ENCODE results near the gene GDPD4. TPM values are rescaled to one million over a fixed set of nuclear protein-coding genes. Genes with fewer than 3 reads are reported as not detected.

Gene GDPD4
- total RNA-seq, 1 donor from 2014 or later: not detected

DNA sequence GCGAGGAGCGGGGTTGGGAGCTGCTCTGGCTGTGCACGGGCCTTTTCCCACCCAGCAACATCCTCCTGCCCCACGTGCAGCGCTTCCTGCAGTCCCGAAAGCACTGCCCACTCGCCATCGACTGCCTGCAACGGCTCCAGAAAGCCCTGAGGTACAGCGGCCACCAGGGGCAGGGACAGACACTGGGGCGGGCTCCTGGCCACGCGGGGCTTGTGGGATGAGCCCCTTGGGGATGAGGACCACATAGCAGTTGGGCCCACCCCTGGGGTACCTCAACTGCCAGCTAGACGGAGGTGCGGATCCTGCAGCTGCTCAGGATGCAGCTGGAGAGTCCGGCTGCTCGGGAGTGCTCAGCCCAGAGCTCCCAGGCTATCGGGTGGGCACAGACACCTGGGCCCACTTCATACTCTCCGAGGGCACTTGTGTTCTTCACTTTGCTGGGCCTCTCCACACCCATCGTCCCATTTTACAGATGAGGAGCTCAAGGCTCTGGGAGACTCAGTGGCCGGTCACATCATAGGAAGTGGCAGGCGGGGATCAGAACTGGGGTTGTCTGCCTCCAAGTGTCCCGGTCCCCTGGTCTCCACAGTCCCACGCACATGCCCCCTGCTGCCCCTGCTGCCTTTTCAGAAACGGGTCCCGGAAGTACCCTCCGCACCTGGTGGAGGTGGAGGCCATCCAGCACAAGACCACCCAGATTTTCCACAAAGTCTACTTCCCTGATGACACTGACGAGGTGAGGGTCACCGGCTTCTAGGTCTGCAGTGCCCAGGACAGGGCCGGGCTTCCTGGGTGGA is 95.8 kb downstream of the GDPD4 start:
- Mint-ChIP-seq H3K9me3 (no peaks in the 10 kb centered on the region), H3K36me3 (ENCODE audit: low read depth) (no peaks in the 10 kb centered on the region), H3K4me3 (no peak overlapping the region), H3K4me1 (ENCODE audit: low read depth) (no peaks in the 10 kb centered on the region), H3K27ac (no peak overlapping the region), H3K27me3 (ENCODE audit: insufficient read depth) (no peaks in the 10 kb centered on the region)
- DNase-seq (ENCODE audit: low spot score): no peak
- intact Hi-C loops (cut with micrococcal nuclease): no loop called here

DNA sequence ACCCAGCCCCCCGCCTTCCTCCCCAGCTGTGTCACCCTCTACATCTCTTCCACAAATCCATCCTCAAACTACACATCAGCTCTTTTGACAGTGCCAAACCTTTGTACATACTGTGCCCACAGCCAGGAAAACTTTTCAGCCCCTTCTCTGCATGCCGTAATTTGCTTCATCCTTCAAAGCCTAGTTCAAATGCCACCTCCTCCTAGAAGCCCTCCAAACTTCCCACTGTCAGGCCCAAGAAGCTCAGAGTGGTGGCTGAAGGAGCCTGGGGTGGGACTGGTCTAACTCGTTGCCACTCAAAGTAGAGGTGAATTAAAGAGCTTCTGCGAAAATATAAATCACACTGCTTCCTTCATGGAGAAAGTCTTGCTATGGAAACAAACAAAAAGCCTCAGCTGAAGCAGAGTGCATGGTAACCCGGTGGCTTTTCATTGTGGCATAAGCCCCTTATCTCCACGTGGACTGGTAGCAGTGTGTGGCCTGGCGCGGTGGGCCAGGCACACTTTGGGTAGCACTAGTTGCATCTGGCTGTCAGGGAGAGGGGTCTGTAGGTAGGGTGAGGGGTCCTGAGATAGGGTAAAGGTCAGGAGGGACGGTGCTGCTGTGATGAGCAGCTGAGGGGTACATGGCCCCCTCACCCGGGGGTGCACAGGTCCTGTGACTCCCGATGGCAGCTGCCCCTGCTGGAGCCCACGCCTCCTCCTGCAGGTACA is 96.6 kb downstream of the GDPD4 start:
- Mint-ChIP-seq H3K27me3 (ENCODE audit: insufficient read depth) (no peaks in the 10 kb centered on the region), H3K4me3 (no peak overlapping the region), H3K9me3 (no peaks in the 10 kb centered on the region)

DNA sequence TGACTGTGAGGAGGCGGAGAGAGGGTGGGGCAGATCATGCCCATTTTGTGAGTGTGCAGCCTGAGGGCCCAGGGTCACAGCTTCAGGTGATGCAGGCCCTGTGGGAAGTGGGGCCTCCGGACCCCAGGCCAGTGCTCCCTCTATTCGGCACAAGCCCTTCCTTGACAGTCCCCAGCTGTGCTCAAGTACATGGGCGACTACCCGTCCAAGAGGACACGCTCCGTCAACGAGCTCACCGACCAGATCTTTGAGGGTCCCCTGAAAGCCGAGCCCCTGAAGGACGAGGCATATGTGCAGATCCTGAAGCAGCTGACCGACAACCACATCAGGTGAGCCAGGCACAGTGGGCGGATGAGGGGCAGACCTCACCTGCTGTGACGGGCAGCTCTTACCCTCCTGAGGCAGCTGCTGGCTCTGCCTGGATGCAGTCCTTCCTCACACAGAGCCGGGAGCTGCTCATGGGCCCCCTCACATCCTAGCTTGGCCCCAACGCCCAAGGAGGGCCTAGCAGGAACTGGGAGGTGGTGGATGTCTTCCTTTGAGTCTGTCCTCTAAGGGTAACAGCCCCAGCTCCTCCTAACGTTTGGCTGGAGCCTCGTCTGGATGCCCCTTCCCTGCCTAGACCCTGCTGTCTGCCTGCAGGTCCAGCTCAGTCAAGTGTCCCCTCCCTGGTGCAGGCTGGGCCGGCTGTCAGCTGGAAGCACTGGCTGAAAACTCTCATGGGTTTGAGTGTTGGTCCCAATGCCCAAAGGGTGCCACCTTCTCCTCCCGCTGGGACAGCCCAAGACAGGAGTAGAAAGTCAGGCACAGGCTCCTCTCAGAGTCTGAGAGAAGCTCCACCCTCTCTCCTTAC is 97.4 kb downstream of the GDPD4 start:
- Mint-ChIP-seq H3K4me3 (no peak overlapping the region), H3K27me3 (ENCODE audit: insufficient read depth) (no peaks in the 10 kb centered on the region), H3K4me1 (ENCODE audit: low read depth) (no peaks in the 10 kb centered on the region), H3K27ac (no peak overlapping the region), H3K36me3 (ENCODE audit: low read depth) (no peaks in the 10 kb centered on the region), H3K9me3 (no peaks in the 10 kb centered on the region)
- DNase-seq (ENCODE audit: low spot score): no peak
- intact Hi-C loops (cut with micrococcal nuclease): no loop called here

More for the DNA sequence above, 96.6 kb downstream of the GDPD4 start:
- no peak for DNase-seq (ENCODE audit: low spot score)
- no peak overlapping the region for H3K27ac Mint-ChIP-seq
- no peaks in the 10 kb centered on the region for H3K36me3 Mint-ChIP-seq (ENCODE audit: low read depth)
- intact Hi-C loops (cut with micrococcal nuclease): no loop called here
- no peaks in the 10 kb centered on the region for H3K4me1 Mint-ChIP-seq (ENCODE audit: low read depth)

DNA sequence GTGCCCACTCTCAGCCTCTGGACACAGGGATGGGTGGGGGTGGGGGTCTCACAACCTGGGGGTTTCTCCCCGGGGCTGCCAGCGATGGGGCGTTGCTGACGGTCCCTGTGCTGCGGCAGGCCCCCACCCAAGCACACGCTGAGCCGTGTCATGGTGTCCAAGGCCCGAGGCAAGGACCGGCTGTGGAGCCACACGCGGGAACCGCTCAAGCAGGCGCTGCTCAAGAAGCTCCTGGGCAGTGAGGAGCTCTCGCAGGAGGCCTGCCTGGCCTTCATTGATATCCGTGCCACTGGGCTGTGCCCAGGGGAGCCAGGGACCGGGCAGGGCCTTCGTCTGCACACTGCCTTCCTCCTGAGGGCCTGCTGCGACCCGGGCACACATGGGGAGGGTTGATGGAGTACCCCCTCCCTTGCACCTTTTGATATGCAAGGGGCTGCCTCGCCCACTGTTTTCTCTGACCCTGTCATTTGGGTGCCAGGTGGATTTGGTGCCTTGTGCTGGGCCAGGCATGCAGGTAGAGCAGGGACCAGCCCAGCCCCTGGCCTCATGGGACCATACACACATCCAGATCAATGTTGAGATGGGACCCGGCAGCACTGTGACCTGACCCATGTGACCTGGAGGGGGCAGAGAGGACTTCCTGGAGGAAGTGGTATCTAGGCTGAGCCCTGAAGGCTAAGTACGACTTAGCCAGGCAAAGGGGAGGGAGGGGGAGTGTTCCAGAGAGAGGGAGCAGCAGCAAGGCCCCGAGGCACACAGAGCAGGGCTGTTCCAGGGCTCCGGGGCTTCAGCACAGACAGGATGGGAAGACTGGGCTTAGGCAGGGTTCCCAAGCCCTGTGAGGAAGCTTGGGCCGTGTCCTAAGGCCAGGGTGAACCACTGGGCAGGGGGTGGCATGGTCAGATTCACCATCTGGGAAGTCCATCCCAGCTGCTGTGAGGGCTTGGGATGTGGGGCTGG is 98.3 kb downstream of the GDPD4 start:
- no peak for DNase-seq (ENCODE audit: low spot score)
- no peaks in the 10 kb centered on the region for H3K9me3 Mint-ChIP-seq
- H3K4me3 Mint-ChIP-seq: no peak overlapping the region
- H3K27ac Mint-ChIP-seq: no peak overlapping the region
- no peaks in the 10 kb centered on the region for H3K27me3 Mint-ChIP-seq (ENCODE audit: insufficient read depth)
- H3K36me3 Mint-ChIP-seq (ENCODE audit: low read depth): no peaks in the 10 kb centered on the region
- intact Hi-C loops (cut with micrococcal nuclease): no loop called here
- H3K4me1 Mint-ChIP-seq (ENCODE audit: low read depth): no peaks in the 10 kb centered on the region

DNA sequence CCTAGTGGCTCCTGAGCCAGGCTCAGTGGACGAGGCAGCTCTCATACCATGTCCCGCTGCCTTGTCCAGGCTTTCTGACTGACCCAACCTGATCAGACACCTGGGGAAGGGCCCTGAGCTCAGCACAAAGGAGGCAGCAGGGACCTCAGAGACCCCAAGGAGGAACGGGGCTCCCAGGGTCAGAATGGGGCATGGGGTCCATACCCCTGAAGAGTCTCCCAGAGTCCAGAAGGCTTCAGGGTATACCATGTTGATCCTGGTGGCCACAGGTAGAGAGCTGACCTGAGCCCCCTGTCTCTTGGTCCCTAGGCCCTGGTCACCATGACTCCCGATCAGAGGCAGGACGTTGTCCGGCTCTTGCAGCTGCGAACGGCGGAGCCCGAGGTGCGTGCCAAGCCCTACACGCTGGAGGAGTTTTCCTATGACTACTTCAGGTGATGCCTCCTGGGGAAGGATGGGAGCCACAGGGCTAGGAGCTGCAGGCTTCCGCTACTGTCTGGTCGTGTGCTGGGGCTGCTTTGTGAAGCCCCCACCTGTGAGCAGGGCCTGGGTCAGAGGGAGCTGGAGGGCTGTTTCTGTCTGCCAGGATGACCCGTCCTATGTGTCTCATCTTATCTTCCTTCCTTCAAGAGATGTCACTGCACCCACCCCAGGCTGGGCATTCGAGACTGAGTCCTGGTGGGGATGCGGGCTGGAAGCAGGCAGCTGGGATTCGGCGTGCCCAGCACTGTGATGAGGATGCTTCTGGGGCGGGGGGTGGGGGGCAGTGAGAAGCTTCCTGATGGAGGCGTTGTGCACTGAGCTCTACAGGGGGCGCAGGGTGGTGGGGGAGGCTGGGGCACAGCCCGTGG is 99.3 kb downstream of the GDPD4 start:
- Mint-ChIP-seq H3K27me3 (ENCODE audit: insufficient read depth) (no peaks in the 10 kb centered on the region), H3K4me1 (ENCODE audit: low read depth) (no peaks in the 10 kb centered on the region), H3K27ac (no peak overlapping the region), H3K36me3 (ENCODE audit: low read depth) (no peaks in the 10 kb centered on the region), H3K4me3 (no peak overlapping the region), H3K9me3 (no peaks in the 10 kb centered on the region)
- DNase-seq (ENCODE audit: low spot score): no peak
- intact Hi-C loops (cut with micrococcal nuclease): no loop called here

DNA sequence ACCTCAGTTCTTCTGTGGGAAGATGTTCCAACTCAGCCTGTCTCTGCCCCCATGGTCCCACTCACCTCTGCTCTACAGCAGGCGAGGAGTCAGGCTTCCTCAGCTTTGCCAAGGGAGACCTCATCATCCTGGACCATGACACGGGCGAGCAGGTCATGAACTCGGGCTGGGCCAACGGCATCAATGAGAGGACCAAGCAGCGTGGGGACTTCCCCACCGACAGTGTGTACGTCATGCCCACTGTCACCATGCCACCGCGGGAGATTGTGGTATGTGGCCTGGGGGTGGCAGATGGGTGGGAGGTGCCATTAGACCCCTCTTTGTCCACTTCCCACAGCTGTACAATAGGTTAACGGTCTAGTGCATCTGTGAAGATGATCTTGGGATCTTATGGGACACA is 100.1 kb downstream of the GDPD4 start:
- H3K36me3 Mint-ChIP-seq (ENCODE audit: low read depth): no peaks in the 10 kb centered on the region
- intact Hi-C loops (cut with micrococcal nuclease): no loop called here
- no peak overlapping the region for H3K4me3 Mint-ChIP-seq
- H3K27me3 Mint-ChIP-seq (ENCODE audit: insufficient read depth): no peaks in the 10 kb centered on the region
- H3K9me3 Mint-ChIP-seq: no peaks in the 10 kb centered on the region
- no peaks in the 10 kb centered on the region for H3K4me1 Mint-ChIP-seq (ENCODE audit: low read depth)
- DNase-seq (ENCODE audit: low spot score): no peak
- H3K27ac Mint-ChIP-seq: no peak overlapping the region

DNA sequence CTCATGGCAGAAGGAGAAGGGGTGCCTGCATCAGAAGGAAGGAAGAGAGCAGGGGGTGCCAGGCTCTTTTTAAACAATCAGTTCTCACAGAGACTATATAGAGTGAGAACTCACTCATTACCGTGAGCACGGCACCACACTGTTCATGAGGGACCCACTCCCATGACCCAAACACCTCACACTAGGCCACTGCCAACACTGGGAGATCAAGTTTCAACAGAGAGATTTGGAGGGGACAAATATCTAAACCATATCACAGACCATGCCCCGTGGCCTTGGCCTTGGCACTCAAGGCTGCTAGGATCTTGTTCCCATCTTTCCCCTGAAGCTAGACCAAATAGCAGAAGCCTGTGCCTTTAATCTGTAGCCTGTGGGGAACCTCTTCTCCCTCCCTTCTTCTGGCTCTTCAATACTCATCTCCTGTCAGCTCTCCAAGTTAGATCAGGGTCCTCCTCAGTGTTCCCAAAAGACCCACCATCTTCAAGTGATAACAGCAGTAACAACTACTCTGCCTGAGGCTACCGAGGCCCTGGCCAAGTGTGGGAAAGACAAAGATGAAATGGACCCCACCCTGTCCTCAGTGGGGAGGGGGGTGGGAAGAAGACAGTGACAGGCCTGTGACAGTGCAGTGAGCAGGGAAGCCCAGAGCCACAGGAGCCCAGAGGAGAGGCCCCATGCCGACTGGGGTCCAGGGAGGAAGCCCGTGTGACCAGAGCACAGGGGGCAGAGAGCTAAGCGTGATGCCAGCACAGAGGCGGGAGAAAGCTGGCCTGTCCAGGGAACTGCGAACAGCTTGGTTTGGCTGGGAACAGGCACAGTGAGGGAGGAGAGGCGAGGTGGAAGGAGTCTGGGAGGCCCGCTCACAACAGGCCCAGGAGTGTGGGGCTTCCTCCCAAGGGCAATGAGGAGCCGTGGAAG is 100.9 kb downstream of the GDPD4 start:
- H3K9me3 Mint-ChIP-seq: no peaks in the 10 kb centered on the region
- no peak overlapping the region for H3K4me3 Mint-ChIP-seq
- H3K27ac Mint-ChIP-seq: no peak overlapping the region
- H3K27me3 Mint-ChIP-seq (ENCODE audit: insufficient read depth): no peaks in the 10 kb centered on the region
- no peak for DNase-seq (ENCODE audit: low spot score)
- intact Hi-C loops (cut with micrococcal nuclease): no loop called here
- H3K4me1 Mint-ChIP-seq (ENCODE audit: low read depth): no peaks in the 10 kb centered on the region
- H3K36me3 Mint-ChIP-seq (ENCODE audit: low read depth): no peaks in the 10 kb centered on the region

DNA sequence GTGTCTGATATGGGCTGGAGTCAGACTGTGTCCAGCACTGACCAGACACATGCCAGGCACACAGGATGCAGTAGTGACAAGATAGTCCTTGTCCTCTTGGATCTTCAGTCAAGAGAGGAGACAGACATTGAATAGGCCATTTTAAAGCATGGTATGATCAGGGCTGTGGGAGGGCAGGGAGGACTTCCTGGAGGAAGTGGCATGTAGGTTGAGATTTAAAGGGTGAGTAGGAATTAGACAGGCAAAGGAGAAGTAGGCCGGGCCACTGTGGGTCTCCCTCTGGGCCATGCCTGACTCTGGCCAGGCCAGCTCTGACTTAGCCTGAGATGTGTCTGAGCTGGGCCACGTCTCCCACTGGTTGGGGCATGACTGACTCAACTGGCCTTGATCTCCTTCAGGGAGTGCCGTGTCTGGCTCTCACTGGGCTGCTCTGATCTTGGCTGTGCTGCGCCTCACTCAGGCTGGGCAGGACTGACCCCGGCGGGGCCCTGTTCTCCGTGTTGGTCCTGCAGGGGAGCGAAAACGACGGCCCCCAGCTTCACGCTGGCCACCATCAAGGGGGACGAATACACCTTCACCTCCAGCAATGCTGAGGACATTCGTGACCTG is 102.2 kb downstream of the GDPD4 start:
- H3K4me1 Mint-ChIP-seq (ENCODE audit: low read depth): no peaks in the 10 kb centered on the region
- no peaks in the 10 kb centered on the region for H3K9me3 Mint-ChIP-seq
- H3K27ac Mint-ChIP-seq: no peak overlapping the region
- no peak for DNase-seq (ENCODE audit: low spot score)
- no peaks in the 10 kb centered on the region for H3K27me3 Mint-ChIP-seq (ENCODE audit: insufficient read depth)
- intact Hi-C loops (cut with micrococcal nuclease): no loop called here
- H3K36me3 Mint-ChIP-seq (ENCODE audit: low read depth): no peaks in the 10 kb centered on the region
- H3K4me3 Mint-ChIP-seq: no peak overlapping the region

DNA sequence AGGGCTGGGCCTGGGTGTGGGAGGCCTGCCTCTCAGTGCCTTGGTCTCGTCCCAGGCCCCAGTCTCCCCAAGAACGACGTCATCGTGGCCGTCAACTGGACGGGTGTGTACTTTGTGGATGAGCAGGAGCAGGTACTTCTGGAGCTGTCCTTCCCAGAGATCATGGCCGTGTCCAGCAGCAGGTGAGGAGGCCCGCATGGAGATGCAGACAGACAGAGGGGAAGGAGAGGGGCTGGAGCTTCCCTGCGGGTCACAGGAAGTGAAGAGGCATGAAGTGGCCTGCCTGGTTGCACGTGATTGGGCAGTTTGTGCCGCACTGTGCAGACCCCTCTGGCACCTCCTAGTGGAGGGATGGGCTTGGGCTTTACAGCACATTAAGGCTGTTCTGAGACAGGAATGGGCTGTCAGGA is 103.0 kb downstream of the GDPD4 start:
- no peaks in the 10 kb centered on the region for H3K9me3 Mint-ChIP-seq
- H3K4me1 Mint-ChIP-seq (ENCODE audit: low read depth): no peaks in the 10 kb centered on the region
- no peak for DNase-seq (ENCODE audit: low spot score)

DNA sequence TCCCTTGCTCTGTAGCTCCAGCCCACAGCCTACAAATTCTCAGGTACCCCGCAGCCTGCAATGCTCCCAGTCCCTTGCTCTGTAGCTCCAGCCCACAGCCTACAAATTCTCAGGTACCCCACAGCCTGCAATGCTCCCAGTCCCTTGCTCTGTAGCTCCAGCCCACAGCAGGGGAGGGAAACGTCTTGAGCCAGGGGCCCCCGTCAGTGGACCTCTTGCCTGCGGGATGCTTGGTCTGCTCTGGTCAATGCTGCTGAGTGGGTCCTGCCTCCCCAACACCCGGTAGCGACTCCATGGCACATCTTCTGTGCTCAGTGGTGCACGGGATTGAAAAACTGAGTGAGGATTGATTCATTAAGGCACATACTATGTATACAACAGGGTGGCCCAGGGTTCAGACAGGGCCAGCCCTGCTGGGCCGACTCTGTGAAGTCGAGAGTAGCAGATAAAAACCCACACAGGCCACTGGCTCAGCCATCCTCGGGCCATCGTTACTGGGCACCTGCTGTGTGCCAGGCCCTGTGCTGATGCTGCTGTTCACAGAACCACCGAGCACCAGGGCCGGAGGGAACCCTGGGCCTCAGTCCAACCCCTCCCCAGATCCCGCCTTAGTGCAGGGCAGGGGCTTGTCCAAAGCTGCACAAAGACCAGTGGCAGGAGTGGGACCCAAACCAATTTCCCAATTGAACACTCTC is 103.7 kb downstream of the GDPD4 start:
- no peak overlapping the region for H3K4me3 Mint-ChIP-seq
- DNase-seq (ENCODE audit: low spot score): no peak
- H3K27me3 Mint-ChIP-seq (ENCODE audit: insufficient read depth): no peaks in the 10 kb centered on the region
- intact Hi-C loops (cut with micrococcal nuclease): no loop called here
- H3K27ac Mint-ChIP-seq: no peak overlapping the region
- H3K9me3 Mint-ChIP-seq: no peaks in the 10 kb centered on the region
- H3K4me1 Mint-ChIP-seq (ENCODE audit: low read depth): no peaks in the 10 kb centered on the region
- no peaks in the 10 kb centered on the region for H3K36me3 Mint-ChIP-seq (ENCODE audit: low read depth)

More for the DNA sequence above, 103.0 kb downstream of the GDPD4 start:
- Mint-ChIP-seq H3K4me3 (no peak overlapping the region), H3K27me3 (ENCODE audit: insufficient read depth) (no peaks in the 10 kb centered on the region), H3K27ac (no peak overlapping the region), H3K36me3 (ENCODE audit: low read depth) (no peaks in the 10 kb centered on the region)
- intact Hi-C loops (cut with micrococcal nuclease): no loop called here
